NCI-H1105 treated with DMSO at 0.1 percent for 48 hours (cell line): ENCODE results near the gene POSTN.

Source experiments
- DNase-seq: peaks from one replicate; lab custom pipeline; 2025; lab: John Stamatoyannopoulos, UW

POSTN gene, protein sequence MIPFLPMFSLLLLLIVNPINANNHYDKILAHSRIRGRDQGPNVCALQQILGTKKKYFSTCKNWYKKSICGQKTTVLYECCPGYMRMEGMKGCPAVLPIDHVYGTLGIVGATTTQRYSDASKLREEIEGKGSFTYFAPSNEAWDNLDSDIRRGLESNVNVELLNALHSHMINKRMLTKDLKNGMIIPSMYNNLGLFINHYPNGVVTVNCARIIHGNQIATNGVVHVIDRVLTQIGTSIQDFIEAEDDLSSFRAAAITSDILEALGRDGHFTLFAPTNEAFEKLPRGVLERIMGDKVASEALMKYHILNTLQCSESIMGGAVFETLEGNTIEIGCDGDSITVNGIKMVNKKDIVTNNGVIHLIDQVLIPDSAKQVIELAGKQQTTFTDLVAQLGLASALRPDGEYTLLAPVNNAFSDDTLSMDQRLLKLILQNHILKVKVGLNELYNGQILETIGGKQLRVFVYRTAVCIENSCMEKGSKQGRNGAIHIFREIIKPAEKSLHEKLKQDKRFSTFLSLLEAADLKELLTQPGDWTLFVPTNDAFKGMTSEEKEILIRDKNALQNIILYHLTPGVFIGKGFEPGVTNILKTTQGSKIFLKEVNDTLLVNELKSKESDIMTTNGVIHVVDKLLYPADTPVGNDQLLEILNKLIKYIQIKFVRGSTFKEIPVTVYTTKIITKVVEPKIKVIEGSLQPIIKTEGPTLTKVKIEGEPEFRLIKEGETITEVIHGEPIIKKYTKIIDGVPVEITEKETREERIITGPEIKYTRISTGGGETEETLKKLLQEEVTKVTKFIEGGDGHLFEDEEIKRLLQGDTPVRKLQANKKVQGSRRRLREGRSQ

DNA sequence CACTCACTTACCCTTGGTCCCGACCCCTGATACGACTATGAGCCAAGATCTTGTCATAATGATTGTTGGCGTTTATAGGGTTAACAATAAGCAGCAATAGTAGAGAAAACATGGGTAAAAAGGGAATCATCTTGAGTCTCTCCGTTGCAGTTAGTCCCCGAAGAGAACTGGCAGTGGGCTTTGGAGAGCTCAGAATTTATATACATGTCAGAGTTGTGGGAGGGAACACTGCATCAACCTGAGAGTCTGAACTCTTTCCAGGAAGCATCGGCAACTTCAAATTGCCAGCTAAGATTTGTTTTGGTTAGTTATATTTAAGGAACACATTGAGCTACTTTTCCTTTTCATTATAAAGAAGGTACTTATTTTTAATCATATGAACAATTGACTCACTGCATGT, at the start of gene POSTN:
TSS of gene POSTN (minus strand) at position 172 of the 400 bp plus-strand sequence. CDS start at position 130, 42 bp downstream.
- DNase-seq = no peak

DNA sequence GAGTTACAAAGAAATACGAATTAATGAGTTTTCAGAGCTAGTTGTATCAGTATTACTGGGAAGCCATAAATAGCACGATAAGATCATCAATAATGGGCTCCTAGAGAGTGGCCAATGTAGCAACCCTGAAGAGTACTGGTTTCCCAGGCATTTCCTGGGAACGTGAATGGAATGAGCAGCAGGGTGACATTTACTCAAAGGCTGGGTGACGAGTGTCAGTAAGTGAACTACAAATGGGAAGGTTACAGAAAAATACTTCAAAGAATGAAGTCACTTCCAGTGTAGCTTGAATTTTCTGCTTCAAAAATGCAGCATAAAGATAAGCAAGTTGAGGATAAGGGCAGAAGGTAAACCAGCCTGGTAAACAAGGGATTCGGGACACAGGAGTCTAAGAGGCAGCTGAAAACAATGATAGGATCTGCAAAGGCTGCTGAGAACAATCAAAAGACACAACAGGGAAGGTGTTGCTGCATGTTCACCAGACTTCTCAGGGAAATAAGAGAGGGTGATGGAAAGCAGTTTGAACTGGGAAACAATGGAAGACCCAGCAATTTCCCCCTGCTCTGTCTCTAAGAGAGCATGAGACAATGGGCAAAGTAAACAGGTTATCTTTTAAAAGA, 48.6 kb upstream of the POSTN start:
- no peak for DNase-seq

DNA sequence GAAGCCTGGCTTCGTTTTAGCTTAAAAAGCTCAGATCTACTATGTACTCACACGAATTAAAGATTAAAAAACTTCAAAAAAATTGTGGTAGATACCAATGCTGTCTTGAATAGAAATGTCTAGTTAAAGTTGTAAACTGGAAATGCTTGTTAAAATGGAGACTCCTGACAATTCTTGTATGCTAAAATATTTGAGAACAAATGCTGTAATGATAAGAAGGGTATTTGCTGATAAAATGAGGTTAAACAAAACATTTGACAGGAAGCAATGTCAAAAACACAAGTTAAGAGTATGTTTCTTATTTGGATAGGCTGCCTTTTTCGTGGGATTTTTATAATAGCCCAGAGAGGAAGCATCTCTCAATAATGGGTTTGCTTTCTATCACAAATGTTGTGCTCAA, 48.0 kb upstream of the POSTN start:
- no peak for DNase-seq

DNA sequence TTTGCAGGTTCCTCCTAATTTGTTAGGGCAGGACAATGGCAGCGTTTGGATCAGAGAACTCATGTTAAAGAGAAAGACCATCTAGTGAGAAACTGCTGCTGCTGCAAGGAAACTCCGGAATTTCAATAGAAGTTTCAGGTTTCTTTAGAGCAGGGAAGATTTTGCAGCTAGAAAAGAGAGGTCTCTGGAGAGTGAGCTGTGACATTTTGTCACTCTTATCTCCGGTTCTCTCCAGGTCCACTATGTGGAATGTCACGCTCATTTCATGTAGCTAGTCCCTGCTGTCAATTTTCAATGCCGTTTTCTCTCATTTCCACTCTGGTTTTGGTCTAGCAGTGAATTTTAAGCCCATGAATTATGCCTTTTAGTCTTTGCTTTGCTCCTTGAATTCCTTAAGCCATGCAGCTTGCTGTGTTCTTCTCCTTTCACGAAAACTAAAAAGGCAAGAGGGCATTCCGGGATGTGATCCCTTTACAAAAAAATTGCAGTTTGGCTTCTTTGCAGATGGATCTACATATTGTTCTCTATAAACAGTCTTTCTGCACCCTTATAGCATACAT, 46.7 kb upstream of the POSTN start:
- no peak for DNase-seq

DNA sequence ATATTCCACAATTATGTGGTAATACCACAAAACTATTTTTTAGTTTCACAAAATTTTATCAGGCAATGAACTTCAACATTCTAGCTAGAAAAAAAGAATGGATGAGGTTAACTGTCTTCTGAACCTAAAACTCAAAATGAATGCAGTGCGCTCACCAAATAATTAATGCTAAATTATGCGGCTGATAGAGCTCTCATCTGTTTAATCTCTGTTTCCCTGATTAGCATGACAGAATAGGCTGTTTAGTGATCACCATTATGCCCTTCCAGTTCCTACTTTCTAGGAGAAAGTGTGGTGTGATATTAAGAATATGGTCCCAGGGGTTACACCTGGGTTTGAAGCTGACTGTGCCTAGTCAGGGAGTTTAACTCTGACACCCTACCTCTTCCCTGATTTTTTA, 42.8 kb upstream of the POSTN start:
- no peak for DNase-seq

DNA sequence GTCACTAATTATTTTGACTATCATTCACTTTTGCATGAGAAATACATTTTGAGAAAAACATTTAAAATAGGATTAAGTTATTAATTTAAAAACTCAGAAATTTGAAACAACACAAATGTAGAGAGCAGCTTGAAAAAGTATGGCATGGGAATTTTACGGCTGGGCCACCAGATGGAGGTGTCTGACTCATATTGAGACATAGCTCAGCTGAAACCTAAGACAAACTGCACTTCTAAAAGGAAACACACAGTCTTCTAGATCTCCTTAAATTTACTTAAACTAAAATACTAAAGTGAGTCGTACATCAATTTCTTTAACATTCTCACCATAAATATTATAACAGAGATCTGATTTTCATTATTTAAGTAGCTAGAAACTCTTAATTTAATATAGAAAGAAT, 41.9 kb upstream of the POSTN start:
- DNase-seq = peak; percentile 30

DNA sequence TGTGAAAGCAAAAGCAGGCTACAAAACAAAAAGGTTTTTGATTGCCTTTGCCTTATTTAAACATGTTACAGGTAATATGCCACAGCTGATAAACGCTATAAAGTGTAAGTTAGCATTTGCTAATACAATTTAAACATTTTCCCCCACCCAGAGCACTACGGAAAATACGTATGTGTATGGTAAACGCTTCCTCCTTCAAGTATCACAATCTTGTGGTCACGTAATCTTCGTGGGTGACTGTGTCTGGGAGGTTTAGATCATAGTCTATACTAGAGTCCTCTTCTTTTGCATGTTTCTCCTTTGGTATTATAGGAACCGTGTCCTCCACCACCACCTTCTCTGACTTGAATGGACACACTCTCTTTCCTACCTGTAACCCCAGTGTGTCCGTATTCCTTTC, 38.1 kb upstream of the POSTN start:
- no peak for DNase-seq

DNA sequence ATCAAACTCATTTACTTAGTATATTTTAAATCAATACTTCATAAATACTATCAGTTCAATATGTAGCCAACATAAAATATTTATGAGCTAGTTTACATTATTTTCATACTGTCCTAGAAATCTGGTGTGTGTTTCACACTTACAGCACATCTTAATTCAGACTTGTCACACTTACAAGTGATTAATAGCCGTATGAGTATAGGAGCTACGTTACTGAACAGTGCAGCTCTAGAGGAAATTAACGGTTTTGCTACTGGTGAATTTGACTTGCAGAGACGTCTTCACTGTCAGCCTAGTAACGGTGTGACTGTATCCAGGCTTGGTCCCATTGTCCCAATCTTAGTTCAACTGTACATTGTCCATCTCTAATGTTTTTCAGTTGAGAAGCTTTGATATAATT, 33.7 kb upstream of the POSTN start:
- DNase-seq = no peak

DNA sequence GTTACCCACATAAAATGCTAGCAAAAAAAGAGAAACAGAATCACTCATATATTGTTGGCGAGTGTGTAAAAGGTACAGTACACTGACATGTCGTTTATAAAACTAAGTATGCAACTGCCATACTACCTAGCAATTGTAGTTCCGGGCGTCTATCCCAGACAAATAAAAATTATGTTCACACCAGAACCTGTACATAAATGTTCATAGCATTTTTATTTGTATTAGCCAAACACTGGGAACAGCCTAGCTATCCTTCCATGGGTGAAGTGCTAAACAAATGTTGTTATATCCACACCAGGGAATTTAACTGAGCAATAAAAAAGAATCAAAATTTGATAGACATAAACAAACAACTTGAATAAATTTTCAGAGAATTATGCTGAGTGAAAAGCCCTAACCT, 28.9 kb upstream of the POSTN start:
- peak; percentile 91 for DNase-seq

DNA sequence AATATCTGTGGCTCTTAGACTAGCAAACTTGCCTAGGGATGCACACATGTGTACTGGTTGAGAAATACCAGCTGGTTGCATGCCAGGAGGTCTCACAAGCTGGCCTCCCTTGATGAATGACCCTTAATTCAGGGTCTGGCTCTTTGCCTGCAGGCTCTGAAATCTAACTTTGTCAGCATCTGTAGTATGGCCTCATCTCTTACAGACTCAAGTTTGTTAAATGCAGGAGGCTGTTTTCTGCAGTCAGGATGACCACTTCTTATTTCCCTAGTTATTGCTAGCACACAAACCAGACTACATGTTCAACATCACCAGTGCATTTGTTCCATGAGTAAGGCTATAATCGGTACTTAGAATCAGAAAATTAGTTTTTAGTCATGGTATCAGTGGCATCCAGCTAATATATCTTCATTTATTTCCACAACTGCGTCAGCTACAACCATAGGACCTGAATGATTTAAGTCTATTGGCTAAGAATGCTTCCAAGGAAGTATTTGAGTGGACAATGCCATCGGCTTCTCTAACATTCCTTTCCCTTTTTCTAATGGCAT, 23.3 kb upstream of the POSTN start:
- no peak for DNase-seq

DNA sequence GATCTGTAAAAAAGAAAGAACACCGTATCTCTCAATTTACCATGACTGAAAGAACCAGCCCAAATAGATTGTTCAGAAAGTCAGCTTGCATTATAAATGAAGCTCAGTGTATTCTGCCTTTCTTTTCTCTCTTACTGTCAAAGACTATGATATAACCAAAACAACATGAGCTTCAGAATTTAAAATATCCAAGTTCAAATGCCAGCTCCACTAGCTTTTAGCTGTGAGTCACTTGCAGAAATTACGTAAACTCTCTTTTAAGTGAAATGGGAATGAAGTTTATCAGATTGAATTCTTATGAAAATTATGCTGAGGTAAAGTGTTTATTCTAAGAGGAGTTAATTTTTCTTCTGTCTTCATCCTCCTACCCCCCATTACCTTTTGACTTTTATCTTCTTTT, 20.0 kb upstream of the POSTN start:
- DNase-seq = no peak

DNA sequence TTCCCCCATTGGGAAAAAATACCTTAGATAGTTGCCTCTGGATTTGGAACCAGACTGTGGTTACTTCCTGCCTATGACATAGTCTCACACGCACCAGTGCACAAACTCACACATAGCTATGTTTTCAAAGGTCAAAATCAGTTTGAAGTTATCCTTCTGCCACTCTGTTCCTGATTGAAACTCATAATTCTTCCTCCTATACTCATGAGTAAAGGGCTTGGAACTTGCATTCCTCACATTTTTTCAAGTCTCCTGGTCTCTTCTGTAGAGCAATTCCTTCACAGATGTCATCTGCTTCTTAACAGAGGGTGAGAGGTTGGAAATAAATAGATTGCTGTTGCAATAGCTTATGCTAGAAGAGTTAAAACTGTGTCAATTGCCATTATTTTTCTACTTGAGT, 18.6 kb upstream of the POSTN start:
- no peak for DNase-seq

DNA sequence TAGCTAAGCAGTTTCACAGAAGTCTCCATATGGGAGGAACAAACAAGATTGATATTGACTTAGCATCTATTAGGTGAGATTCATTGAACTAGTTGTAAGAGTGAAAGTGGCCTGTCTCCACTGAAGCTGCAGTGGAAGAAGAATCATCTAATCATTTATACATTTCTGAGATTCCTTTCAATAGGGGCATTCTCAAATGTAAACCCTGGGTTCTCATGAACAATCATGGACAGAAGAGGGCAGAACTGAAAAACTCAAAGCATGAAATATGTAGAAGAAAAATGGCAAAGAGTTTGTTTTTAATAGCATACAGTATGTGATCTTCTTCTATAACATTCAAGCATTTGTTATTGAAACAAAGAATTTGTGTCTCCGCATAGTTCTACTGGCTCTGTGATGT, 17.6 kb upstream of the POSTN start:
- no peak for DNase-seq

DNA sequence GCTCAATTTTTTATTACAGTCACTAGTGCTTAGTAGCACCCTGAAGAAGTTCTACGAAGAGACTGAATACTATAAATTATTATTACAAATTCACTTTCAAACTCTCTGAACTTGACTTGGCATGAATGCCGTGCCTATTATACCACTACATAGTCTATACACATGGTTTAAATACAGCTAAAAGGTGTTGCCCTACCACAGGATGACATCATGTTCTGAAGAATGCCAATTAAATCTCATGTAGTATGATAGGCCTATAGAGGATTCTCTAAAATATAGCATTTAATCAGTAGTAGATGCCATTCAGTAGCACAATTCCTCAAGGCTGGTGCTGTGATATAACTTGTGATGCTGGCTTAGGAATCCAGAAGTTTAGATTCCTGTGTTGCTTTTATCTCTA, 16.7 kb upstream of the POSTN start:
- no peak for DNase-seq

DNA sequence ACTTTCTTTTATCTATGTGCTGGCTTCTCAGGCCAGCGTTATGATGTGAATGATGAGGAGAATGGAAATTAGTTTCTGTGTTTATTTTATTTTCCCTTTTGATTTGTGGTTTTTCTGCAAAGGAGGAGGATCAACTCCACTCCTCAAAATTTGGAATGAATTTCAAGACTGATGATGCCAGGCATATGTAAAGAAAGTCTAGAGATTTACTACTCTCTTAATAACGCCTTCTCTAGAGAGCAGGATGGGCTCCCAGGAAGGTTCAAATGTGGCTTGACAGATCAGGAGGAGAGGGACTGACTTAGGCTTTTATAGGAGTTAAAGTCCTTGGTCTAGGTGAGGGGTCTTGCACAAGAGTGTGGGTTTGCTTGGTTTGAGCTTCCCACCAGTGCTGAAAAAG, 15.1 kb upstream of the POSTN start:
- no peak for DNase-seq

DNA sequence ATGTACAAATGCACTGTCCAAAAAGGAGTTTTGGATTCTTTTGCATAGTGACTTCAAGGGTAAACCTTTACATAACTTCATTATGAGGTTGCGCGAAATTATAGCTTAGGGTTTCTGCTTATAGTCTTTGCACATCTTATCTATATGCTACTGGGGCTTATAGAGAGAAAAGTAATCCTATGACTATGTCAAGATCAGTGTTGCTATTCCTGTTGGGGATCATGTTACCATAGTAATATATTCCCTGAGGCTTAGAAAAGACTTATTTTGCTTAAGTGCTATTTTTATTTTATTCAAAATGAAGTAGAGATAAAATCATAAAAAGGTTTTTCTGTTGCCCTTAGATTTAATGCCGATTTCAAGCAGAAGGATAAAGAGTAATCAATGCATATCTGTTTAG, 14.7 kb upstream of the POSTN start:
- no peak for DNase-seq

DNA sequence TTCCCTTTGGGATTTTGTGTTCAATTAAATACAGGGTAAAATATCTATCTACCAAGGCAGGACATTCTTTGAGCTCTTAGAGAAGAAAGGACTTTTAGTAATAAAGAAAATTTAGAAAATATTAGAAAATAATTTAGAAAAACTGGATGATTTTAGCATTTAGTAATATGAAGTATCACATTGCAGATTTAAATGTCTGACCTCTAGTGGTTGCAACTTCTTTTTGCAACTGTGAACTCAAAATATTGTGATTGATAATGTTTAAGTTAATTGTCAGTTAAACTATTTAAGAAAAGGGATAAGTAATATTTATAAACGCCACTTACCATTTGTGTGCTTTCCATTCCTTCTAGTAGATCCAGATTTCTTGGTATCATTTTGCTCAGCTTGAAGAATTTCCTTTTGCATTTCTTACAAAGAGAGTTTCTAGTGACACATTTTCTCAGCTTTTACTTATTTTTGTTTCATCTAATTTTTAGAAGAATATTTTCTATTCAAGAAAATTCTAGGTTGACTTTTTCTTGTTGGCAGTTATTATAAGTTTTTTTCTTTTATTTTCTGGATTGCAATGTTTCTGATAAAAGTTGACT, 10.3 kb upstream of the POSTN start:
- DNase-seq = no peak

DNA sequence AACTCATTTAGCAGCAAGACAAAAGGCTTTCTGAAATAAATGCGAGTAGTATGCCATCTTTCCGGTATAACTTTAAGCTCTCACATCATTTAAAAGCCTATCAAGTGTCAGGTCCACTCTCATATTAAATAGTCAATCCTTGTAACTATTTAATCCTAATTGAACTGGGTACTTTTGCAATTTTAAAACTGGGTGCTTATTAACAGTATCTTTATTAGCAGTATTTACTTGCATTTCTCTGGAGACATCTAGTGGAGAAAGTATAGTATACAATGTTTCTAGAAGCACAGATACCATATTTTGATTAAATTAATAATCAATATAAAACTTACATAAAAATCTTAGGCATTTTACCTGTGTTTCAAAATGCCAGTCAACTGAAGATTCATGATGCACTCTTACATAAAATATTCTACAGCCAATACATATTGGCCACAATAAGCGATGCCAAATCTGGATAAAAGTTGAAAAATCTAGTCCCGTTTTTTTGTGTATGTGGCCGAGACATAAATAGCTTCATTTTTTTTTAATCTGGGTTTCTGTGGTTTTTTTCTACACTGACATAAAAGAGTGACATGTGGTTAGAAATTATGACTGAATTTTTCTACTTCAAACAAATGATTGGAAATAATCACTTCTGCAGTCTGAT, 4.3 kb upstream of the POSTN start:
- peak; percentile 44 for DNase-seq

DNA sequence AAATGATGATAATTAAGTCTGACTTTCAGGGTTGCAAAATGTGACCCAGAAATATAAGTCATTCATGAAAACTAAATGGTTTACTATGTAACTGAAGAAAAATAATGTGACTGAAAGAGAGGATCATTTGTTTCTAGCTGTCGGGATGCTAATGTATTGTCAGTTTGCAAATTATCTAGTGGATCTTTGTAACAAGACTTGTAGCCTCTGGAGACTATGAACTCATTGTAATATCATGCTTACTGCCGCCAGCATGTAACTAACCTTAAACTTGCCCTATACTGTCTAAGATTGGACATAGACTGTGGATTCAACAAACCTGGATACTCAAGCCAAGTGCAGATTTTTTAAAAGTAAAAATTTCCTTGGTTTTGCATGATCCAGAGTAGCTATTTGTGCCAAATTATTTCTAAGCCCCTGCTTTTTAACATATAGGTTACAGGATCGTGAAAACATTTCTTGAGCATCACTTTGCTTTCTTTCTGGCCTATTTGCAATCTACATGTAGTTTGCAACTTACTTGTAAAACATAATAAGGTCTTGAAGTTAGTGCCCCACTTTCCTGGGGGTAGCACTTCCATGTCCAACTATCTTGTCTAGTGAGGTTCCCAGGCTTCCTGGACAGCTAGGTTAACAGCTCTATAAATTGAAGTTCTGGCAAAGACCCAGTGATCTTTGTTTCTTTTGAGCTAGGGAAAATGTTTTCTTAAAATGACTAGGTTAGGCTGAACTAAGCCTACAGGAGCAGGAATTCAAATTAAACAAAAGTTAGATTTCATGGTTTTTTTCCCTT, 3.3 kb upstream of the POSTN start:
- DNase-seq = no peak

DNA sequence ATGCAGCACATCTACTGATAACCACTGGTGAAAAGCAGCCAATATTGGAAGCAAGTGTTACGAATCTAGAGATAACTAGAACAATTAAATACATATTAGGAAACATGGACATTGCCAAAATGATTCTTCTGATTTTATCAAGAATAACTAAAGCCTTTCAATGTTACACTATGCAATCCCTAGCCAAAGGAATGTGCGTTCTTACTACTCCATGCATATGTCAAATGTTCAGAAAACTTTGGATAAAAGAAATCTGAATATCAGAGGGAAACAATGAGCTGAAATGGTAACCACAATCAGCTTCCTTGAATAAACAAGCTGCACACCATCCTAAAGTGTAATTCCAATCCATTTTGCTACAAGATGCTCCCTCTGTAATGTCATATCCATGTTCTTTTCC, 951 bp upstream of the POSTN start:
- no peak for DNase-seq
